NK-92 treated with Interleukin-12 subunit alpha and Interleukin-12 subunit beta, amount 100 ng/mL, for 24 hours (cell line): ENCODE results near the gene ZNF581.

Source experiments
- DNase-seq: peaks from one replicate; lab custom pipeline; 2025; lab: John Stamatoyannopoulos, UW

Gene ZNF581

GRCh38 chr19:55643003-55643886 is at the start of gene ZNF581:
TSS of gene ZNF581 (plus strand) at chr19:55643649. CDS start at chr19:55644572, 923 bp downstream.
- peak; percentile 38 for DNase-seq

- DNase-seq, result no peak
These were observed 48.4 kb upstream of the ZNF581 start for GRCh38 chr19:55594996-55595545.

- DNase-seq, result no peak
These were observed 47.1 kb upstream of the ZNF581 start for GRCh38 chr19:55596304-55596703.

- DNase-seq, result no peak
These were observed 45.9 kb upstream of the ZNF581 start for GRCh38 chr19:55597501-55597921.

GRCh38 chr19:55598034-55598433 is 45.4 kb upstream of the ZNF581 start:
- no peak for DNase-seq

GRCh38 chr19:55598719-55599467 is 44.6 kb upstream of the ZNF581 start:
- peak; percentile 92 for DNase-seq

GRCh38 chr19:55599468-55599841 is 44.0 kb upstream of the ZNF581 start, which contains the start of gene FIZ1:
TSS of gene FIZ1 (minus strand) at chr19:55599517. CDS start at chr19:55597865, 1,652 bp downstream.
- peak; percentile 93 for DNase-seq

GRCh38 chr19:55599842-55600661 is 43.4 kb upstream of the ZNF581 start, which contains the start of gene ZNF524:
TSS of gene ZNF524 (plus strand) at chr19:55600288. CDS start at chr19:55602113, 1,825 bp downstream.
- peak; percentile 85 for DNase-seq

GRCh38 chr19:55600662-55601028 is 42.8 kb upstream of the ZNF581 start:
- DNase-seq, result no peak

GRCh38 chr19:55601084-55601483 is 42.4 kb upstream of the ZNF581 start:
- DNase-seq, result no peak

- no peak for DNase-seq
These were observed 41.1 kb upstream of the ZNF581 start for GRCh38 chr19:55602104-55603001.

GRCh38 chr19:55603115-55603514 is 40.3 kb upstream of the ZNF581 start:
- DNase-seq, result no peak

- DNase-seq, result no peak
These were observed 39.7 kb upstream of the ZNF581 start for GRCh38 chr19:55603581-55604292.

GRCh38 chr19:55605207-55605636 is 38.2 kb upstream of the ZNF581 start:
- DNase-seq, result peak; percentile 99

- peak; percentile 66 for DNase-seq
These were observed 37.6 kb upstream of the ZNF581 start, which contains the start of gene ZNF865 for GRCh38 chr19:55605637-55606470. TSS of gene ZNF865 (plus strand) at chr19:55605647. CDS start at chr19:55613619, 7,972 bp downstream.

- no peak for DNase-seq
These were observed 37.0 kb upstream of the ZNF581 start for GRCh38 chr19:55606471-55606787.

GRCh38 chr19:55606817-55607216 is 36.6 kb upstream of the ZNF581 start:
- DNase-seq, result no peak

- no peak for DNase-seq
These were observed 34.1 kb upstream of the ZNF581 start for GRCh38 chr19:55609326-55609725.
